Heart right ventricle (tissue), 16 donors: Measurements from ENCODE around the gene ARMH1. TPM values are rescaled to one million over a fixed set of nuclear protein-coding genes. Genes with fewer than 3 reads are reported as not detected.

Experiments used
- ATAC-seq, 8 donors: fragments of 200-7000 bp; cut with Tn5 transposase; one replicate each; pipeline ENCODE4 v1.9.1; 2020; ENCODE audit warnings: mild to moderate bottlenecking in 8 of 8, moderate library complexity in 8 of 8, moderate number of reproducible peaks in 1 of 8
- DNase-seq, 2 donors: peaks; one replicate each; pipeline ENCODE4 v3.0.0-alpha.2; 2020
- H3K27ac ChIP-seq, 10 donors: fragments of 200-600 bp; sonication (generic) in 2 of 10; one replicate each; pipeline versions ENCODE4 v1.5.0 to v1.8.0; 2020 to 2022; ENCODE audit warnings: mild to moderate bottlenecking in 3 of 10
- H3K27me3 ChIP-seq, 7 donors: fragments of 200-600 bp; one replicate each; pipeline ENCODE4 v1.8.0; 2021 to 2022; ENCODE audit warnings: mild to moderate bottlenecking in 2 of 7
- H3K36me3 ChIP-seq, 9 donors: fragments of 200-600 bp; sonication (generic) in 1 of 9; one replicate each; pipeline versions ENCODE4 v1.5.0 to v1.8.0; 2020 to 2022; ENCODE audit warnings: mild to moderate bottlenecking in 2 of 9
- H3K4me1 ChIP-seq, 9 donors: fragments of 200-600 bp; sonication (generic) in 1 of 9; one replicate each; pipeline versions ENCODE4 v1.5.0 to v1.8.0; 2020 to 2022; ENCODE audit warnings: mild to moderate bottlenecking in 4 of 9
- H3K4me3 ChIP-seq, 10 donors: fragments of 200-600 bp; sonication (generic) in 2 of 10; one replicate each; pipeline versions ENCODE4 v1.5.0 to v1.8.0; 2020 to 2022; ENCODE audit warnings: mild to moderate bottlenecking in 7 of 10, moderate library complexity in 2 of 10
- H3K9me3 ChIP-seq, 11 donors: fragments of 200-600 bp in 10 of 11; sonication (generic) in 2 of 11; one replicate each; pipeline versions ENCODE4 v1.5.0 to v1.8.0; 2013 to 2022; ENCODE audit warnings: mild to moderate bottlenecking in 2 of 11, control low read depth in 1 of 11, moderate library complexity in 1 of 11
- CTCF ChIP-seq, 9 donors: fragments of 200-600 bp; sonication (generic) in 2 of 9; IDR thresholded peaks; one replicate each; pipeline versions ENCODE4 v1.5.0 to v1.8.0; 2021 to 2022; ENCODE audit warnings: antibody characterized with exemption in 9 of 9, mild to moderate bottlenecking in 5 of 9, moderate library complexity in 1 of 9
- WGBS, 2 donors: extraction: QIAGEN DNeasy Blood & Tissue Kit; methylation state at CpG; one replicate each; pipeline ENCODE4 v1.1.7; 2013; ENCODE audit warnings: inconsistent platforms in 1 of 2; 5-methylcytosine and 5-hydroxymethylcytosine counted together
- intact Hi-C, 10 donors: fragments of 100-400 bp; cut with DNase I; formaldehyde crosslinking; loops; one replicate each; pipeline versions ENCODE4 v1.11.1 to v1.14.2; 2022
- polyA plus RNA-seq, 2 donors: library from polyadenylated mRNA; stranded (reverse); fragments of 200-250 nt; gene quantifications; one replicate each; pipeline ENCODE4 v1.2.3, GENCODE V29; 2013
- total RNA-seq, 10 donors: library from RNA; stranded (reverse); fragmentation: NEBNext Ultra II Directional in 3 of 10; extraction: Animal tissue kit (Norgen Biotek cat#: 25700) in 3 of 10; gene quantifications; one replicate each; pipeline versions ENCODE4 v1.2.1 to v1.2.4, GENCODE V29; 2021 to 2023
- donor health status: Arrhythmogenic right ventricular cardiomyopathy.
- donor health status: ischemic (EF 13 %, LVEDD 7.1; RV severe dilation, severe dysfunction).
- donor health status: healthy with polysubstance abuse.
- donor health status: DM: no; HTN: yes; CAD: no.
- donor health status: DM: no; HTN: no; CAD: no.
- donor health status: ischemic (EF 25% LVEDD 6.9; RV normal size, moderate dysfunction).
- donor health status: ischemic (EF 25% LVEDD 5.7; RV mildly dilated, moderate dysfunction).
- donor health status: healthy.
- donor health status: DM: yes; HTN: yes; CAD: no.
- donor health status: Ischemic cardiomyopathy.
- donor health status: ischemic (EF 35%, LVEDD 5.7; RV mildly dilated, moderate dysfunction).
- donor health status: nonischemic (EF 11% LVEDD 7.7; RV severe dilation, severe dysfunction).
- donor health status: DM: yes; HTN: yes; CAD: no.
- donor health status: PGD.
- donor health status: ischemic (EF 29% LVEDD 5.4; RV normal size, mild dysfunction).
- donor health status: nonischemic (EF 23%, LVEDD 6.1; RV moderate dilation, normal function).

Gene ARMH1
- total and polyA plus RNA-seq, 12 donors: 0.62 to 3.3 (median 1.1) TPM; not detected in 5

- WGBS, 2 donors: 41% methylated on average over 14 of the region's 14 CpGs
- Histone ChIP-seq H3K36me3 (no peaks in the 10 kb centered on the region), H3K4me3 (peak overlapping the region in 1 of 10 donors; percentile 18), H3K27ac (peak overlapping the region in 6 of 10 donors; percentile 10 to 77 (median 46)), H3K4me1 (peaks cover 0 to 31% (median 0%) of the 10 kb centered on the region in 9 donors), H3K27me3 (peaks cover 0 to 22% (median 13%) of the 10 kb centered on the region in 7 donors), H3K9me3 (no peaks in the 10 kb centered on the region)
- DNase-seq (no peak), ATAC-seq (peak in 7 of 8 donors; percentile 62 to 75 (median 68))
- no peak for TF ChIP-seq CTCF (IDR thresholded peaks at IDR 0.05)
- intact Hi-C loops: no loop called here
Observed at GRCh38 chr1:44721485-44722361, 47.2 kb downstream of the ARMH1 start.

GRCh38 chr1:44723064-44723463 is 48.5 kb downstream of the ARMH1 start:
- TF ChIP-seq CTCF (IDR thresholded peaks at IDR 0.05): no peak
- peak overlapping the region in 1 of 10 donors; percentile 78 for H3K27ac ChIP-seq
- H3K4me3 ChIP-seq: peak overlapping the region in 1 of 10 donors; percentile 36
- ATAC-seq: no peak
- intact Hi-C loops: no loop called here
- H3K27me3 ChIP-seq: peaks cover 0 to 22% (median 13%) of the 10 kb centered on the region in 7 donors
- DNase-seq: no peak
- H3K9me3 ChIP-seq: no peaks in the 10 kb centered on the region
- no peaks in the 10 kb centered on the region for H3K36me3 ChIP-seq
- peaks cover 0 to 31% (median 0%) of the 10 kb centered on the region in 9 donors for H3K4me1 ChIP-seq
- WGBS, 2 donors: 83 to 89% methylated on average over 9 of the region's 9 CpGs

- peak overlapping the region in 1 of 10 donors; percentile 78 for H3K27ac ChIP-seq
- H3K36me3 ChIP-seq: no peaks in the 10 kb centered on the region
- no peak for TF ChIP-seq CTCF (IDR thresholded peaks at IDR 0.05)
- H3K27me3 ChIP-seq: peaks cover 0 to 22% (median 13%) of the 10 kb centered on the region in 7 donors
- peak overlapping the region in 1 of 10 donors; percentile 36 for H3K4me3 ChIP-seq
- no peak for DNase-seq
- intact Hi-C loops: no loop called here
- H3K4me1 ChIP-seq: peaks cover 0 to 32% (median 0%) of the 10 kb centered on the region in 9 donors
- ATAC-seq: no peak
- no peaks in the 10 kb centered on the region for H3K9me3 ChIP-seq
- 83 to 84% methylated on average over 28 of the region's 28 CpGs for WGBS, 2 donors
Observed at GRCh38 chr1:44723496-44724295, 49.2 kb downstream of the ARMH1 start.

GRCh38 chr1:44724296-44724954 is 49.9 kb downstream of the ARMH1 start:
- DNase-seq: no peak
- intact Hi-C loops: no loop called here
- Histone ChIP-seq H3K27me3 (peaks cover 0 to 22% (median 13%) of the 10 kb centered on the region in 7 donors), H3K36me3 (no peaks in the 10 kb centered on the region), H3K9me3 (no peaks in the 10 kb centered on the region), H3K27ac (peak overlapping the region in 1 of 10 donors; percentile 78), H3K4me1 (peaks cover 0 to 39% (median 0%) of the 10 kb centered on the region in 9 donors), H3K4me3 (peak overlapping the region in 1 of 10 donors; percentile 36)
- TF ChIP-seq CTCF (IDR thresholded peaks at IDR 0.05): no peak
- ATAC-seq: no peak
- 59 to 73% methylated on average over 61 to 64 of the region's 64 CpGs for WGBS, 2 donors
